Breast epithelium (tissue), 4 donors: Measurements from ENCODE around the gene BRD4. TPM values are rescaled to one million over a fixed set of nuclear protein-coding genes. Genes with fewer than 3 reads are reported as not detected.
A peak's percentile ranks its signal among the peaks of the same experiment; 100 is the strongest.

Experiments used
- DNase-seq, 2 donors: peaks; one replicate each; pipeline ENCODE4 v3.0.0-alpha.2; 2019; ENCODE audit warnings: low spot score in 2 of 2
- H3K27ac ChIP-seq, 2 donors: fragments of 200-600 bp; sonication (generic) in 1 of 2; one replicate each; pipeline ENCODE4 v1.5.1; 2016 to 2019; ENCODE audit warnings: mild to moderate bottlenecking in 1 of 2
- H3K27me3 ChIP-seq, 2 donors: fragments of 200-600 bp; sonication (generic) in 1 of 2; one replicate each; pipeline versions ENCODE4 v1.5.1 to v1.6.0; 2017 to 2019; ENCODE audit warnings: control low read depth in 1 of 2, mild to moderate bottlenecking in 1 of 2
- H3K36me3 ChIP-seq: fragments of 200-600 bp; one replicate; pipeline ENCODE4 v1.5.1; 2019
- H3K4me1 ChIP-seq, 2 donors: fragments of 200-600 bp; sonication (generic); one replicate each; pipeline ENCODE4 v1.5.1; 2016 to 2019; ENCODE audit warnings: control low read depth in 1 of 2
- H3K4me3 ChIP-seq, 3 donors: fragments of 200-600 bp; sonication (generic); 1 replicate in 2 of 3; 2 replicates in 1 of 3; pipeline ENCODE4 v1.5.1; 2016 to 2019; ENCODE audit warnings: mild to moderate bottlenecking in 3 of 3, moderate library complexity in 2 of 3
- H3K9me3 ChIP-seq, 2 donors: fragments of 200-600 bp; sonication (generic) in 1 of 2; one replicate each; pipeline ENCODE4 v1.5.1; 2016 to 2019; ENCODE audit warnings: control low read depth in 1 of 2
- CTCF ChIP-seq, 3 donors: fragments of 450-650 bp; IDR thresholded peaks; one replicate each; pipeline ENCODE4 v1.5.1; 2016 to 2017; ENCODE audit warnings: antibody characterized with exemption in 3 of 3, mild to moderate bottlenecking in 3 of 3, moderate library complexity in 3 of 3
- POLR2A ChIP-seq: fragments of 450-650 bp; IDR thresholded peaks from one replicate; pipeline ENCODE4 v1.6.1; 2016; ENCODE audit warnings: antibody characterized with exemption, mild to moderate bottlenecking, moderate library complexity
- POLR2AphosphoS5 ChIP-seq, 3 donors: sonication (generic); formaldehyde crosslinking; IDR thresholded peaks; one replicate each; pipeline ENCODE4 v1.6.1; 2017; ENCODE audit warnings: antibody characterized with exemption in 3 of 3
- intact Hi-C: fragments of 100-400 bp; cut with DNase I; formaldehyde crosslinking; loops from one replicate; pipeline ENCODE4 v1.15.1; 2023; ENCODE audit warnings: low total_unique reads
- total RNA-seq, 3 donors: library from RNA; depleted of rRNA; stranded (reverse); fragments of >200 nt; gene quantifications; one replicate each; pipeline ENCODE4 v1.1.0, GENCODE V29; 2016

The BRD4 gene
- total RNA-seq, 3 donors from 2014 or later, result 25.6 to 37.5 (median 33.8) TPM

GRCh38 chr19:15293781-15294491 lies 38.4 kb downstream of the BRD4 start:
- Histone ChIP-seq H3K4me1 (peaks cover 26 to 58% of the 10 kb centered on the region in 2 donors), H3K4me3 (peak overlapping the region in 1 of 3 donors; percentile 21), H3K27me3 (no peaks in the 10 kb centered on the region), H3K9me3 (no peaks in the 10 kb centered on the region), H3K36me3 (no peaks in the 10 kb centered on the region), H3K27ac (peak overlapping the region; percentile 37 to 81)
- no peak for TF ChIP-seq CTCF (IDR thresholded peaks at IDR 0.05)
- no peak for TF ChIP-seq POLR2AphosphoS5 (IDR thresholded peaks at IDR 0.05)
- TF ChIP-seq POLR2A, result no peak
- intact Hi-C loops, result no loop called here
- no peak for DNase-seq

GRCh38 chr19:15292847-15293582 lies 39.3 kb downstream of the BRD4 start:
- Histone ChIP-seq H3K4me3 (peak overlapping the region in 1 of 3 donors; percentile 4), H3K36me3 (no peaks in the 10 kb centered on the region), H3K27ac (peak overlapping the region; percentile 37 to 50), H3K4me1 (peaks cover 29 to 54% of the 10 kb centered on the region in 2 donors), H3K9me3 (no peaks in the 10 kb centered on the region), H3K27me3 (no peaks in the 10 kb centered on the region)
- no peak for TF ChIP-seq CTCF (IDR thresholded peaks at IDR 0.05)
- TF ChIP-seq POLR2AphosphoS5 (IDR thresholded peaks at IDR 0.05), result no peak
- no peak for DNase-seq
- intact Hi-C loops, result no loop called here

- peaks cover 21 to 46% of the 10 kb centered on the region in 2 donors for H3K4me1 ChIP-seq
- H3K27ac ChIP-seq, result peak overlapping the region in 1 of 2 donors; percentile 63
- intact Hi-C loops, result no loop called here
- TF ChIP-seq POLR2A, result no peak
- no peak for TF ChIP-seq CTCF (IDR thresholded peaks at IDR 0.05)
- TF ChIP-seq POLR2AphosphoS5 (IDR thresholded peaks at IDR 0.05), result no peak
- DNase-seq, result no peak
- no peaks in the 10 kb centered on the region for H3K27me3 ChIP-seq
- no peak overlapping the region for H3K4me3 ChIP-seq
- H3K36me3 ChIP-seq, result no peaks in the 10 kb centered on the region
- no peaks in the 10 kb centered on the region for H3K9me3 ChIP-seq
Measured at GRCh38 chr19:15292140-15292539, 40.2 kb downstream of the BRD4 start.

DNA sequence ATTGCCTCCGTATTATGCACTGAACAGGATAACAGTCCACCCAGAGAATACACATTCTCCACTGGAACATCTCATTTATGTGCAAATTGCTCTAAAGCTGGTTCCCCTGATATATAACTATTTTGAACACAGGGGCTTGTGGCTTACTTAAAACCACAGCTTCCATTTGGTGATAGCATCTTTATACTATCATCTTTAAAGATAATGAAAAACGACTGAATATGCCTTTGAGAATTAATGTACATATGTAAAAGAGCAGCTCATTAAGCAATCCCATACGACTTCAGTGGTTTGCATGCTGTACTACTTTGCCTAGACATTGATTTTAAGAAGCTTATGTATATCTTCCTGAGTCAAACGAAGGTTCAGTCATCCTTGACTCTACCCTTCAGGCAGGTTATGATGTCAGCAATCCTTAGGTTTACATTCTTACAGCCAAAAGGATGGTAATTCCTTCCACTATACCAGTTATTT lies 40.8 kb downstream of the BRD4 start:
- DNase-seq, result no peak
- Histone ChIP-seq H3K4me1 (peaks cover 19 to 40% of the 10 kb centered on the region in 2 donors), H3K27me3 (no peaks in the 10 kb centered on the region), H3K4me3 (no peak overlapping the region), H3K27ac (peak overlapping the region in 1 of 2 donors; percentile 63), H3K36me3 (no peaks in the 10 kb centered on the region), H3K9me3 (no peaks in the 10 kb centered on the region)
- intact Hi-C loops, result no loop called here
- no peak for TF ChIP-seq POLR2AphosphoS5 (IDR thresholded peaks at IDR 0.05)
- no peak for TF ChIP-seq CTCF (IDR thresholded peaks at IDR 0.05)
- no peak for TF ChIP-seq POLR2A

DNA sequence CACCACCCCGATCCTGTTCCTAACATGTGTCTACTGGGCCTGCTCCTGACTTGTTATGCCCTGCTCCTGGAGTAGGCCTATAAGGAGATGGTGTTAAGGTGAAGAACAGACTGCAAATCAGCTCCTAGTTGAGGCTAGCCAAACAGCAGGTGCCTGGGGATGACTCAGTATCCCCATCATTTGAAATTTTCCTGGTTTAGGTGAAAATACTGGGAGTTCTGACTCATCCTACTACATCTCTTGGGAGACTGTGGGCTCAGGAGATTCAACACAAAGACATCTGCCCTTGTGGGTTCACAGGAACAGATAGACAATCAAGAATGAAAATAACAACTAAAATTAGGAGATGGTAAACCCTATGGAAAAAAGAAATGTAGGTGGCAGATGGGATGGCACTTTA lies 41.2 kb downstream of the BRD4 start:
- TF ChIP-seq POLR2AphosphoS5 (IDR thresholded peaks at IDR 0.05) (no peak), POLR2A (no peak), CTCF (IDR thresholded peaks at IDR 0.05) (no peak)
- H3K27ac ChIP-seq, result no peak overlapping the region
- intact Hi-C loops, result no loop called here
- H3K9me3 ChIP-seq, result no peaks in the 10 kb centered on the region
- no peaks in the 10 kb centered on the region for H3K27me3 ChIP-seq
- no peak overlapping the region for H3K4me3 ChIP-seq
- no peaks in the 10 kb centered on the region for H3K36me3 ChIP-seq
- H3K4me1 ChIP-seq, result peaks cover 22 to 35% of the 10 kb centered on the region in 2 donors
- no peak for DNase-seq
